Tibial nerve (tissue), 4 donors: ENCODE data around the gene MYNN. TPM values are rescaled to one million over a fixed set of nuclear protein-coding genes. Genes with fewer than 3 reads are reported as not detected.
"Not testable (repeated sequence)": the region's sequence is repeated elsewhere in the genome, so short reads cannot be mapped to it uniquely, and the experiment has no call there.

Experiments used
- DNase-seq, 2 donors: peaks; one replicate each; pipeline ENCODE4 v3.0.0-alpha.2; 2019; ENCODE audit warnings: low spot score in 2 of 2
- H3K27ac ChIP-seq, 4 donors: fragments of 200-600 bp; sonication (generic) in 3 of 4; one replicate each; pipeline ENCODE4 v1.5.1; 2017 to 2019; ENCODE audit warnings: mild to moderate bottlenecking in 1 of 4
- H3K27me3 ChIP-seq, 2 donors: fragments of 200-600 bp; sonication (generic) in 1 of 2; one replicate each; pipeline versions ENCODE4 v1.5.1 to v1.6.0; 2017 to 2019
- H3K36me3 ChIP-seq, 3 donors: fragments of 200-600 bp; sonication (generic); one replicate each; pipeline ENCODE4 v1.5.1; 2018 to 2019
- H3K4me1 ChIP-seq, 4 donors: fragments of 200-600 bp; sonication (generic) in 3 of 4; one replicate each; pipeline ENCODE4 v1.5.1; 2017 to 2019
- H3K4me3 ChIP-seq, 4 donors: fragments of 200-600 bp; sonication (generic) in 3 of 4; one replicate each; pipeline ENCODE4 v1.5.1; 2017 to 2019; ENCODE audit warnings: mild to moderate bottlenecking in 1 of 4, moderate library complexity in 1 of 4
- H3K9me3 ChIP-seq, 4 donors: fragments of 200-600 bp; sonication (generic) in 3 of 4; one replicate each; pipeline ENCODE4 v1.5.1; 2017 to 2019
- CTCF ChIP-seq, 5 experiments: fragments of 200-600 bp in 3 of 5; fragments of 450-650 bp in 2 of 5; sonication (generic) in 3 of 5; IDR thresholded peaks; one replicate each; pipeline ENCODE4 v1.5.1; 2016 to 2019; ENCODE audit warnings: antibody characterized with exemption in 5 of 5, mild to moderate bottlenecking in 3 of 5, moderate library complexity in 2 of 5
- EP300 ChIP-seq, 2 donors: sonication (generic); formaldehyde crosslinking; IDR thresholded peaks; one replicate each; pipeline ENCODE4 v1.6.1; 2017; ENCODE audit warnings: antibody characterized with exemption in 2 of 2, mild to moderate bottlenecking in 1 of 2
- POLR2A ChIP-seq, 2 donors: fragments of 450-650 bp; IDR thresholded peaks; one replicate each; pipeline ENCODE4 v1.6.1; 2017; ENCODE audit warnings: antibody characterized with exemption in 2 of 2, mild to moderate bottlenecking in 2 of 2, moderate library complexity in 2 of 2
- WGBS, 2 donors: methylation state at CpG; one replicate each; pipeline ENCODE4 v1.1.5; 2018; 5-methylcytosine and 5-hydroxymethylcytosine counted together
- total RNA-seq, 4 donors: library from RNA; depleted of rRNA; stranded (reverse); fragments of >200 nt; gene quantifications; one replicate each; pipeline ENCODE4 v1.1.0, GENCODE V29; 2016

The MYNN gene
- total RNA-seq, result 10 to 100 TPM; 10.8 to 24.3 (median 16.8) TPM

GRCh38 chr3:169772897-169773816, at the start of gene MYNN:
Gene MYNN, plus strand, starts transcription at chr3:169773396. Its CDS starts 900 bp downstream, at chr3:169774296.
- Histone ChIP-seq H3K27me3 (no peaks in the 10 kb centered on the region), H3K27ac (peak within 1 kb of the TSS; percentile 90 to 97 (median 96)), H3K4me1 (peaks cover 3 to 32% (median 20%) of the 10 kb centered on the region in 4 donors), H3K36me3 (peaks cover 0 to 33% (median 0%) of the 10 kb centered on the region in 3 donors), H3K9me3 (no peaks in the 10 kb centered on the region), H3K4me3 (peak within 1 kb of the TSS; percentile 70 to 88 (median 79))
- peak; percentile 88 to 92 for DNase-seq
- TF ChIP-seq CTCF (IDR thresholded peaks at IDR 0.05), result peak in 1 of 5 experiments; percentile 42
- peak; percentile 59 to 100 for TF ChIP-seq EP300 (IDR thresholded peaks at IDR 0.05)
- TF ChIP-seq POLR2A (IDR thresholded peaks at IDR 0.05), result peak; percentile 99 to 100
- 0 to 1% methylated on average over 50 to 56 of the region's 61 CpGs for WGBS, 2 donors

- not testable (repeated sequence) for H3K36me3 ChIP-seq, DNase-seq, H3K27ac ChIP-seq, H3K27me3 ChIP-seq, H3K4me1 ChIP-seq, H3K4me3 ChIP-seq
- H3K9me3 ChIP-seq, result peaks cover 0 to 39% (median 0%) of the 10 kb centered on the region in 4 donors
Observed at GRCh38 chr3:169731857-169732256, 41.3 kb upstream of the MYNN start.

DNA sequence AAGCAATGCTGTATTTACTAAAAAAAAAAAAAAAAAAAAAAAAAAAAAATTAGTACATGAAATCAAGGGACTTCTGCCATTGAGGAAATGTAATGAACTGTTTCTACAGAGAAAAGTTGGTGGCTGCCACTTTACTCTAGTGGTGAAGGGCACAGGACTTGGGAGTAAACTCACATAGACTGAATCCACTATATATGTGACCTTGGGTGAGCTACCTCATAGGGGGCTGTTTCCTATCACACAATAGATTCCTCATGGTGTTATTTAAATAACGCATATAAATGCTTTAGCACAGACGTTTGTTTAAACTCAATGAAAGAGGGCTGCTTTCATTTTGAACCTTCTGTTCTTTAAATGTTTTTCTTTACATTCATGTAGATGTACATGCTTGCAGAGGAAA, 34.1 kb upstream of the MYNN start:
- H3K9me3 ChIP-seq, result peaks cover 0 to 24% (median 2%) of the 10 kb centered on the region in 4 donors
- TF ChIP-seq EP300 (IDR thresholded peaks at IDR 0.05), result no peak
- no peak for TF ChIP-seq POLR2A (IDR thresholded peaks at IDR 0.05)
- no peak for TF ChIP-seq CTCF (IDR thresholded peaks at IDR 0.05)
- H3K36me3 ChIP-seq, result no peaks in the 10 kb centered on the region
- 38 to 51% methylated on average over 2 of the region's 2 CpGs for WGBS, 2 donors
- H3K27me3 ChIP-seq, result no peaks in the 10 kb centered on the region
- no peaks in the 10 kb centered on the region for H3K4me1 ChIP-seq
- no peak for DNase-seq
- H3K4me3 ChIP-seq, result no peak overlapping the region
- no peak overlapping the region for H3K27ac ChIP-seq

DNA sequence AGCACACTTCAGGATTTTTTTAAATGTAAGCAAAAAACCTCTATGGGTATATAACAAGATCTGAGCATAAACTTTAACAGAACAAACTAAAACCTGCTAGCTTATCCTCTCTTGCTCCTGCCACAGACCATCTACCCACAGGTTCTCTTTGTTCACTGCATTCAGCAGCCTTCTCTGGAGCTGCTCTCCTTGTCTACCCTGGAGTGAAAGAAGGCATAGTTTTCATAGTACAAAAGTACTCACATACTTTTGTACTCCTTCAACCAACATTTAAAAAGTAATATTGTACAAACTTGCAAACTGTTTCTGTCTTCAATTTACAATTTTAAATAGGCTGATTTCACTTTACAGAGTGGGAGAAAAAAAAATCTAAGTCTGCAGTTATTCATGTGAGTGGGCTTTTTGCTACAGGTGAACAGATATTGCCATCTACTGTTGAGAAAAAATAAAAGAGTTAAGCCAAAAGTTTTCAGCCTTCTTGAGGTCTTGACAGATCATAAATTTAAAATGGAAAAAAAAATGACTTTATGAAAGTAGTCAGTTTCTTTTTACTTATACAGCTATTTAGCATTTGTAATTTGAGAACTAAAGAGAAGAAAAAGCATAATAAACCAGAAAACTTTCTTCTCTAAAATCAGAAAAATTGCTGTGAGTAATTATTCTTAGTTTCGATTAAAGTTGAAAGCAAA, 28.7 kb upstream of the MYNN start:
- Histone ChIP-seq H3K4me1 (no peaks in the 10 kb centered on the region), H3K9me3 (no peaks in the 10 kb centered on the region), H3K36me3 (no peaks in the 10 kb centered on the region), H3K27ac (no peak overlapping the region), H3K4me3 (no peak overlapping the region), H3K27me3 (peaks cover 0 to 15% of the 10 kb centered on the region in 2 donors)
- DNase-seq, result no peak
- TF ChIP-seq EP300 (IDR thresholded peaks at IDR 0.05), result no peak
- peak in 2 of 5 experiments; percentile 15 to 53 for TF ChIP-seq CTCF (IDR thresholded peaks at IDR 0.05)
- 27 to 79% methylated on average over 1 of the region's 1 CpG for WGBS, 2 donors

DNA sequence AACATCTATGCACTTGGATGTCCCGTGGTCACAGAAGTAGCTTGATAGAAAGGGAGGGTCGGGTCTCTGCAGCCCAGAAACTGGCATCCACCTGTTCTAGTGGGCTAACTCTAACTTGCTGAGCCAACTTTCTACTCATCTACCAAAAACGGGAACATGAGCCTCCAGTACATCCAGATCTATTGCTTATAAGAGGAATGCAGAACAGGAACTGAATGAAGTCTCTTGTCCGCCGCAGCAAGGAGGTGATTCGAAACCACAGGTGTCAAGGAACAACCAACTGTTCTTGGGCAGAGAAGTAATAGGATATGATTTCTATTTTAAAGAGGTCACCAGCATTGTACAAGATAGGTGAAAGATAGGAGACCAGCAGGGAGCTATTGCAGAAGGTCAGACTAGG, 26.3 kb upstream of the MYNN start:
- 61 to 80% methylated on average over 6 of the region's 6 CpGs for WGBS, 2 donors
- Histone ChIP-seq H3K4me1 (no peaks in the 10 kb centered on the region), H3K27me3 (peaks cover 0 to 27% of the 10 kb centered on the region in 2 donors), H3K4me3 (no peak overlapping the region), H3K36me3 (no peaks in the 10 kb centered on the region), H3K27ac (no peak overlapping the region), H3K9me3 (no peaks in the 10 kb centered on the region)
- DNase-seq, result no peak
- TF ChIP-seq CTCF (IDR thresholded peaks at IDR 0.05), result no peak
- TF ChIP-seq POLR2A (IDR thresholded peaks at IDR 0.05), result no peak
- no peak for TF ChIP-seq EP300 (IDR thresholded peaks at IDR 0.05)
